Activated T-cell treated with anti-CD3 and anti-CD28 coated beads, Interleukin-2, amount 50 U/mL, for 72 hours (primary cell): ENCODE measurements around the gene TELO2. TPM values are rescaled to one million over a fixed set of nuclear protein-coding genes. Genes with fewer than 3 reads are reported as not detected.
"Not testable (repeated sequence)": the region's sequence is repeated elsewhere in the genome, so short reads cannot be mapped to it uniquely, and the experiment has no call there.

Experiments
- ATAC-seq, 2 donors: fragments of 150-1000 bp; cut with Tn5 transposase; replicated peaks in 1 of 2; 2 replicates each; pipeline ENCODE4 v1.10.0; 2021; ENCODE audit warnings: moderate library complexity in 2 of 2, mild to moderate bottlenecking in 1 of 2
- DNase-seq, 2 donors: peaks; one replicate each; pipeline ENCODE4 v3.0.0; 2021 to 2022; ENCODE audit warnings: mixed read lengths in 1 of 2
- H3K27ac Mint-ChIP-seq: one replicate; pipeline ENCODE4 v1.8.0; 2022; ENCODE audit warnings: mild to moderate bottlenecking, moderate library complexity, mixed read lengths
- H3K27me3 Mint-ChIP-seq: one replicate; pipeline ENCODE4 v1.8.0; 2022; ENCODE audit warnings: low read depth, mixed read lengths
- H3K36me3 Mint-ChIP-seq, 2 donors: one replicate each; pipeline ENCODE4 v1.8.0; 2022; ENCODE audit warnings: mixed read lengths in 2 of 2, mild to moderate bottlenecking in 1 of 2; ENCODE audit not compliant: insufficient read depth in 2 of 2
- H3K4me1 Mint-ChIP-seq: one replicate; pipeline ENCODE4 v1.8.0; 2022; ENCODE audit warnings: low read depth, mixed read lengths
- H3K4me3 Mint-ChIP-seq, 2 donors: one replicate each; pipeline ENCODE4 v1.8.0; 2022; ENCODE audit warnings: mild to moderate bottlenecking in 2 of 2, mixed read lengths in 2 of 2, moderate library complexity in 2 of 2
- H3K9me3 Mint-ChIP-seq, 2 donors: one replicate each; pipeline ENCODE4 v1.8.0; 2022; ENCODE audit warnings: mixed read lengths in 2 of 2
- total RNA-seq, 2 donors: library from RNA; stranded (reverse); gene quantifications; one replicate each; pipeline ENCODE4 v1.2.3, GENCODE V29; 2022

Gene TELO2
- total RNA-seq, 2 donors from 2014 or later = 28.6 to 34.7 TPM

DNA sequence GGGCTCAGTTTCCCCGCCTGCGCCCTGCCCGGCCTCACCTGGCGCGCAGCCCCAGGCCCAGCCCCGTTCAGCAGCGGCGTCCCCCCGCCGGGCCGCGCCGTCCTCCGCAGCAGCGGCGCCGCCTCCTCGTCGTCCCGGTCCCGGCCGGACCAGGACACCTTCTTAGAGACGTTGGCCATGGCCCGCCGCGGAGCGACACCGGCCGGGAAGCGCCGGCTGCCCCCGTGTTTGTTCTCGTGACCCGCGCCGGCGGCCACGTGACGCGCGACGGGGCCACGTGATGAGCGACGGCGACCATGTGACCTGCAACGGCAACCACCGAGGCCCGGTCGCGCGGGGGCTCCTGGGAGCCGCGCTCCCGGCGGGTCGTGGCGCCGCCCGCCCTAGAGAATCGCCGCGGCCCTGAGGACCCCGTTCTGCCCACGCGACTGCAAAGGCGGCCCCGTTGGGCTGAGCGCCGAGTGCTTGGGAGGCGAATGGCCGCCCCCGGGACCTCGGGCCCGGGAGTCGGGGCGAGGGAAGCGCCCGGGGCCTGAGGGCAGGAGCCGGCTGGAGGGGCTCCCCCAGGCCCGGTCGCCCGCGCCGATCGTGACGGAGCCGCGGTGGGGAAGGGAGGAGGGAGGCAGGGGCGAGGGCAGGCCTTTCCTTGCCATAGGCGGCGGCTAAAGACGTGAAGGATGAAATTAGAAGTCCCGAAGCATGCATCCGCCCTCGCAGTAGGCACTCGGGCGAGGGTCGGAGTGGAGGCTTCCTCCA, 18.2 kb upstream of the TELO2 start, which contains the start of gene CLCN7:
Gene CLCN7, minus strand, starts transcription at position 233 of the 756 bp plus-strand sequence. Its CDS starts 54 bp downstream, at position 179.
- no peaks in the 10 kb centered on the region for H3K36me3 Mint-ChIP-seq
- no peaks in the 10 kb centered on the region for H3K27me3 Mint-ChIP-seq
- peak within 1 kb of the TSS; percentile 86 for H3K27ac Mint-ChIP-seq
- no peaks in the 10 kb centered on the region for H3K9me3 Mint-ChIP-seq
- peak within 1 kb of the TSS; percentile 87 to 90 for H3K4me3 Mint-ChIP-seq
- DNase-seq (peak; percentile 93), ATAC-seq (peak; percentile 96)
- peaks cover 44% of the 10 kb centered on the region for H3K4me1 Mint-ChIP-seq

DNA sequence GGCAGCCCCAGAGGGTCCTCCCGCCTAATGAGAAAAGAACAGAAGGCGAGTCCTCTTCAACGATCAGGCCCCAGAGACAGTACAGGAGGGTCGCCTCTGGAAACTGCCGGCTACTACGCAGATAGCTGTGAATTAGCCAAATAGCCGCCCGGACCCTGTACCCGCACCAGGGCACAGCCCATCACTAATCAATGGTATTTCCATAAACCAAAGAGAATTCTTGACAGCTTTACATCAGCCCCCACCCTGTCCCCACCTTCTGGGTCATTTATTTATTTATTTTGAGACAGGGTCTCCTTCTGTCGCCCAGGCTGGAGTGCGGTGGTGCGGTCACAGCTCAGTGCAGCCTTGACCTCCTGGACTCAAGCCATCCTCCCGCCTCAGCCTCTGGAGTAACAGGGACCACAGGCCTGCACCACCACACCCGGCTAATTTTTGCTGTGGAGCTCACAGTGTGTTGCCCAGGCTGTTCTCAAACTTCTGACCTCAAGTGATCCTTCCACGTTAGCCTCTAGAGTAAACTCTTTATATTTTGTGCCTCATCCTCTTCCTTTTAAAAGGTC, 17.5 kb upstream of the TELO2 start:
- peaks cover 37% of the 10 kb centered on the region for H3K4me1 Mint-ChIP-seq

DNA sequence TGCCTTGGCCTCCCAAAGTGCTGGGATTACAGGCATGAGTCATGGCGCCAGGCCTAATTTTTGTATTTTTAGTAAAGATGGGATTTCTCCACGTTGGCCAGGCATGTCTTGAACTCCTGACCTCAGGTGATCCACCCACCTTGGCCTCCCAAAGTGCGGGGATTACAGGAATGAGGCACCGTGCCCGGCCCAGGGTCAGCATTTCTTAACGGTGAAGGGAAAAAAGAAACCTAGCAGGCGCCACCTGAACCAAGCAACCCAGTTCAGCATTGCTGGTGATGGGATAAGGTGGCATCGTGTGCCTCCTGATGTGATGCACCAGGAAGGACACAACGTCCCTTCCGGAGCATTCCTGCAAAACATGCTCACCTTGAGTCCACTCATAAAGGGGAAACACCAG, 16.1 kb upstream of the TELO2 start:
- H3K36me3 Mint-ChIP-seq = no peaks in the 10 kb centered on the region
- ATAC-seq (no peak), DNase-seq (no peak)
- no peaks in the 10 kb centered on the region for H3K27me3 Mint-ChIP-seq
- no peak overlapping the region for H3K4me3 Mint-ChIP-seq
- no peaks in the 10 kb centered on the region for H3K9me3 Mint-ChIP-seq
- peaks cover 26% of the 10 kb centered on the region for H3K4me1 Mint-ChIP-seq
- no peak overlapping the region for H3K27ac Mint-ChIP-seq

More for the DNA sequence above, 17.5 kb upstream of the TELO2 start:
- Mint-ChIP-seq H3K9me3 (no peaks in the 10 kb centered on the region), H3K4me3 (peak overlapping the region; percentile 87 to 90), H3K36me3 (no peaks in the 10 kb centered on the region), H3K27me3 (no peaks in the 10 kb centered on the region), H3K27ac (peak overlapping the region; percentile 86)
- ATAC-seq (no peak), DNase-seq (no peak)

DNA sequence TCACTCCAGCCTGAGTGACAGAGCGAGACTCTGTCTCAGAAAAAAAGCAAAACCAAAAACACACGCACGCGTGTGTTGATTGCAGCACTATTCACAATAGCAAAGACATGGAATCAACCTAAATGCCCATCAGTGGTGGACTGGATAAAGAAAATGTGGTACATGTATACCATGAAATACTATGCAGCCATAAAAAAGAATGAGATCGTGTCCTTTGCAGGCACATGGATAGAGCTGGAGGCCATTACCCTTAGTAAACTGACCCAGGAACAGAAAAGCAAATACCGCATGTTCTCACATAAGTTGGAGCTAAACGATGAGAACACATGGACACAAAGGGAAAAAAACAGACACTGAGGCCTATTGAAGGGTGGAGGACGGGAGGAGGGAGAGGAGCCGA, 14.2 kb upstream of the TELO2 start:
- not testable (repeated sequence) for H3K9me3 Mint-ChIP-seq, H3K36me3 Mint-ChIP-seq, ATAC-seq, H3K4me1 Mint-ChIP-seq, H3K4me3 Mint-ChIP-seq, H3K27me3 Mint-ChIP-seq, H3K27ac Mint-ChIP-seq, DNase-seq

DNA sequence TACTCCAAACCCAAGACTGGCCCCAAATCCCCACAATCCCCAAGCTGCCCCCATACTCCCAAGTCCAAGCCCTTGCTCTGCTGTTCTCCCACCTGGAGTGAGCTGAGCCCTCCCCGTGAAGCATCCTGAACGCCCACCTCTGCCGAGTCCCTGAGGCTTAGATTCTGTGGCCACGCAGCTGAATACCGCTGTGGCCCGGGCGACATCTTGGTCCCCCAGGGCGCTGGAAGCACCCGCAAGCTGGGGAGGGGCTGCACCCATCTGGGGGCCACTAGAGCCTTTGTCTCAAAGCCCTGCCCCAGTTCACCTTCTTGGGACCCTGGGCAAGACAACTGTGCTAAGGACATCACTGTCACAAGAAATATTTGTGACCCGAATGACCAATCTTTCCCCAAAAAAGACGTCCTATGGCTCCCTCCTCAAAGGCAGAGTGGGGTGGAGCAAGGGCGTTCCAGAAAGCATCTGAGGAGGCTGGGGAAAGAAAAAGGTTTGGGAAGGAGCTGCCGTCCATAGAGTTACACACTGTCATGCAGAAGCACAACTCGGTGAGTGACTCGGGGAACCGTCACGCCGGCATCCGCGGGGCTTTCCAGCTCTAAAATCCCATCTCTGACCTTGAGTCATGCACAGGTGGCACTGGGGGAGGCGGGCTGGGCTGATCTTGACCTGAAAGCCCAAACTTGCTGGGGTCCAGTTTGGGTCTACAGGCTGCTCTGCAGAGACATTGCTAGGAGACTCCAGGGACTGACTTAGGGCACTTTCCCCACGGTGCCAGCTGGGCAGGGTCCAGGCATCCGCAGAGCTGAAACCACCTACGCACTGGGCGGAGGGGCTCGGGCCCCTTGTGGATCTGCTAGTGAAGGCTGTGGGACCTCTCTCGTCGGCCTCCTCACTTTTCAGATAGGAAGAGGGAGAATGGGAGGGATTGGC, 11.0 kb upstream of the TELO2 start:
- no peaks in the 10 kb centered on the region for H3K36me3 Mint-ChIP-seq
- H3K9me3 Mint-ChIP-seq = no peaks in the 10 kb centered on the region
- H3K4me1 Mint-ChIP-seq = no peaks in the 10 kb centered on the region
- no peak for DNase-seq
- ATAC-seq = no peak
- no peak overlapping the region for H3K4me3 Mint-ChIP-seq
- H3K27ac Mint-ChIP-seq = no peak overlapping the region
- no peaks in the 10 kb centered on the region for H3K27me3 Mint-ChIP-seq

DNA sequence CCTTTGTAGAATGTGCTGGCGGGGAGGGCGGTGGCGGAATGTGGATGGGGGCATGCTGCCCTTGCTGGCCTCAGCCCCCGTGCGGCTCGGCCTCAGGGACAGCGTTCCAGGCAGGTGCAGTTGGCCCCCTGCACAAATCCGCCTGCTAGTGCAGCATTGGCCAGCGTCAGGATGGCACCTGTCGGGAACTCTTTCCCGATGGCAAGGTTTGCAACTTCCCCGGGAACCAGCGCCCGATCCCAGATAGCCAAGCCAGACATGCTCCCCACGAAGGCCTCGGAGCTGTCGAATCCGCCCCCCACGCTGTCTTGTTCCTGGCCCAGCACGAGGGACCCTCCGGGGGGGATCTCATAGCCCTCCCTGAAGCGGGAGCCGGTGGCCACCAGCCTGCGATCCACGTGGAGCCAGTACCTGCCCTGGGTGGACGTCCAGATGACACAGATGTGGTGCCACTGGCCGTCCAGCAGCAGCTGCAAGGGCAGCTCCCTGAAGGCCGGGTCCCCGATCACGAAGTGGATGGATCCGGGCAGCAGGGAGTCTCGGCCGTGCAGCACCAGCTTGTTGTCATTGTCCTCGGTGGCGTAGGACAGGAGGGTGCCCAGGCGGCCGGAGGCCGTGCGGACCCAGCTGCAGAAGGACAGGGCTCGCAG, 7.2 kb upstream of the TELO2 start:
- Mint-ChIP-seq H3K4me3 (no peak overlapping the region), H3K36me3 (no peaks in the 10 kb centered on the region), H3K27me3 (no peaks in the 10 kb centered on the region), H3K4me1 (no peaks in the 10 kb centered on the region), H3K9me3 (no peaks in the 10 kb centered on the region), H3K27ac (no peak overlapping the region)
- DNase-seq (no peak), ATAC-seq (no peak)

DNA sequence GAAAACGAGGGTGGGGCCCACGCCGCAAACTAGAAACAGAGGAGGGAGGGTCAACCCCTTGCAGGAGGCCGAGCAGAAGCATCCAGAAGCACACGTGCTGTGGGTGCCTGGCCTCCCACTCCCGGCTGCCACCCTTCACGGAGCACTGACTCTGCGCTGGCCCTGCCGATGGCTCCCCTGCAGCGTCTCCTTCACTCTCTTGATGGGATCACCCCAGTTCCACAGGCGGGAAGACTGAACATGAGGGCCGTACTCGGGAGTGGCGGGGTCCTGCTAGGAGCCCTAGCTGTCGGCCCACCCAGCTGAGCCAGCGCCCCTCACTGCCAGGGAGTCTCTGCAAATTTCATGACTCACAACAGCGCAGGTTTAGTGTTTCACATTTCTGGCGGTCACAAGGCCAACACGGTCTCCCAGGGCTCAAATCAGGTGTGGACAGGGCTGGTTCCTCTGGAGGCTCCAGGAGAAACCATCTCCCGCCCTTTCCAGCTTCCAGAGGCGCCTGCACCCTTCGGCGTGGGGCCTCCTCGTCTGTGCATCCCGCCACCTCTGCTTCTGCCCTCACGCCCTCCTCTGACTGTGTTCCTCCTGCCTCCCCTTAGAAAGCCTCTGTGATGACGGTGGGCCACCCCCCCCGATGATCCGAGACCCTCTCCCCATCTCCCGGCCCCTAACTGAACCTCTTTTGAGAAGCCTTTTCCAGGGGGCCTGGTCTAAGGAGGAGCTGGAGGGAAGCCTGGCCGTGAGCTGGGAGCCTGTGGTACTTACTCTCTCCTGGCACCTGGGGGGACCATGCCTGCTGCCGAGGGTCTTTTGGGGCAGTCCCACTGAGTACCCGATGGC, 6.4 kb upstream of the TELO2 start:
- ATAC-seq = no peak
- H3K36me3 Mint-ChIP-seq = no peaks in the 10 kb centered on the region
- H3K27ac Mint-ChIP-seq = no peak overlapping the region
- no peaks in the 10 kb centered on the region for H3K4me1 Mint-ChIP-seq
- no peak for DNase-seq
- no peaks in the 10 kb centered on the region for H3K27me3 Mint-ChIP-seq
- H3K4me3 Mint-ChIP-seq = no peak overlapping the region
- H3K9me3 Mint-ChIP-seq = no peaks in the 10 kb centered on the region

DNA sequence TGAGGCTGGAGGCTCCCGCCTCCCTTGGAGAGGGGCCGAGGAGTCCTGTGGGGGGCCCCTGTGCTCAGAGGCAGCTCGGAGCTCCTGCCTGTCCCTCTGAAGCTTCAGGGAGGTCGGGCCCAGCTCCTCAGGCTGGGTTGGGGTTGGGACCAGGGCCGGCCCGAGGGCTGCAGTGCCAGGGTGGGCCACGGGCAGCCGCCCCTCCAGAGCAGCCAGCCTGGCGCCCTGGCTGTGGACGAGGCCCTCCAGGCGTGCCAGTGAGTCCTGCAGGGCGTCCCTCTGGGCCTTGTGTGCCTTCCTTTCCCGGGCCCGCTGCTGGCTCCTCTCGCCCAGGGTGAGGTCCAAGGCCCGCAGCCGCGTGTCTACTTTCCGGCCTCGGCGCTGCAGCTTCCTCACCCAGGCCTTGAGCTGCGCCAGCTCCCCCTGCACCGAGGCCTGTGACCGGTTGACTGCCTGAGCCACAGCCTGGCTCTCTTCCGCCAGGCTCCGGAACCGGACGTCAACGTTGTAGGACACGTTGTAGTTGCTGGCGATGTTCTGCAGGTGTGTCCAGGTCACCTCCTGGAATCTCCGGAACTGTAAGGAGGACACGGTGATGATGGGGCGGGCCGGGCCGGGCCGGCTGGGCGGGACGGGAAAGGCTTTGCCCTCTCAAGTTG, 5.6 kb upstream of the TELO2 start:
- no peaks in the 10 kb centered on the region for H3K9me3 Mint-ChIP-seq
- no peak overlapping the region for H3K27ac Mint-ChIP-seq
- ATAC-seq (no peak), DNase-seq (no peak)
- no peaks in the 10 kb centered on the region for H3K36me3 Mint-ChIP-seq
- no peak overlapping the region for H3K4me3 Mint-ChIP-seq
- peaks cover 6% of the 10 kb centered on the region for H3K4me1 Mint-ChIP-seq
- H3K27me3 Mint-ChIP-seq = no peaks in the 10 kb centered on the region

DNA sequence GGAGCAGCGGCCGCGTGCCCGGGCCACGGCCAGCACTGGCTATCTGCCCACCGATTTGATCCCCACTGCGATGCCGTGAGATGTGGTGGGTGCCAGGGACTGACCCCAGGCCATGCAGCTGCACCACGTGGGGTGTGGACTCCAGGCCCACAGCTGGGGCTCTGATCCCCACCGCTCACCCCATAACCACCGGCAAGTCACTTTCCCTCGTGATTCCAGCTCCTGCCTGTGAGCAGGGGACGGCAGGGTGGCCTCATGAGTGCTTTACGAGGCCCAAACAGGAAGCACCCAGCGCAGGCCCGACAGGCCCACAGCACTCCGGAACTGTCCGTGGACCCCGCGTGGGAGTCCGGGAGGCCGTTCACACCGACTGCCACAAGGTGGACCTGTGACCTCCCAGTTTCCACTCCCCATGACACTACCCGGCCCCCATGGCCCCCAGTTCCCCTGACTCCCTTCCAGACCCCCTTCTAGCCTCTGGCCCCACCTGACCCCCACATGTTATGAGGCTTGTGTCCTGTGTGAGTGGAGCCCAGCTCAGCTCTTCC, 5.0 kb upstream of the TELO2 start:
- Mint-ChIP-seq H3K36me3 (peaks cover 0 to 2% of the 10 kb centered on the region in 2 donors), H3K27ac (no peak overlapping the region), H3K4me1 (peaks cover 11% of the 10 kb centered on the region), H3K27me3 (no peaks in the 10 kb centered on the region), H3K4me3 (no peak overlapping the region), H3K9me3 (no peaks in the 10 kb centered on the region)
- no peak for ATAC-seq
- no peak for DNase-seq

DNA sequence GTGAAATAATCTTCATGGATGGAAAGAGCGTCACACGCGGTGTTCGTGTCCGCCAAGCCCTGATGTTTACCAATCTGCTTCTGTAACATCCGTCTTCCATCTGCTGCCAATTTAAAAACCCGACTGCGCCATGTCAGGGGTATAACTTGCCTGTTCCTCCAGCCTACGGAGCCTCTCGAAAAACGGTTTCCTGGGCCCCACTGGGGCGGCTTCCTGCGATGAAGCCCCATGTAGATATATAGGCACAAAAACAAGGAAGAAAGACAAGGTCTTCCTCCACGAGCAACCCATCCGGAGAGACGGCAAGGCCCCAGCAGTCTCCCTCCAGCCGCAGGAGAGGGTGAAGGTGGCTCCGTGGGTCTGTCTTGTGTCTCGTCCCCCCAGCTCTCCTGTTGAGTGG, 4.5 kb upstream of the TELO2 start, which contains the start of gene PTX4:
Gene PTX4, minus strand, starts transcription at position 326 of the 400 bp plus-strand sequence. Its CDS starts 35 bp downstream, at position 291.
- Mint-ChIP-seq H3K4me3 (no peak within 1 kb of the TSS), H3K27me3 (no peaks in the 10 kb centered on the region), H3K36me3 (peaks cover 0 to 2% of the 10 kb centered on the region in 2 donors), H3K9me3 (no peaks in the 10 kb centered on the region), H3K4me1 (peaks cover 11% of the 10 kb centered on the region), H3K27ac (no peak within 1 kb of the TSS)
- ATAC-seq = no peak
- no peak for DNase-seq

DNA sequence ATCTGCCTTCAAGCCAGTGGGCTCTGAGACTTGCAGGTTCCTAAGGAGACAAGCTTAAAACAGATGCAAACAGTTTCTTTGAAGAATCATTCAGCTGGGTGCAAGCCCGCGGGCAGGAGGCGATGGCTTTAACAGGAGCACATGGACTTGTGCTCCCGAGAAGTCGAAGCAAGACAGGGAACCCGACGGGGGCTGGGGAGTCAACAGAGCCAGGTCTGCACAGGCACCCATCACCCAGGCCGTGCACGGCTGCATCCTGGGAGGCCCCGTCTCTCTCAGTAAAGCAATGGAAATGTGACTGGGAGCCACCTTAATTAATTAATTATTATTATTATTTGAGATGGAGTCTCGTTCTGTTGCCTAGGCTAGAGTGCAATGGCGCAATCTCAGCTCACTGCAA, 4.1 kb upstream of the TELO2 start:
- H3K4me1 Mint-ChIP-seq = peaks cover 11% of the 10 kb centered on the region
- H3K27ac Mint-ChIP-seq = no peak overlapping the region
- DNase-seq (no peak), ATAC-seq (no peak)
- peaks cover 0 to 2% of the 10 kb centered on the region in 2 donors for H3K36me3 Mint-ChIP-seq
- no peak overlapping the region for H3K4me3 Mint-ChIP-seq
- no peaks in the 10 kb centered on the region for H3K27me3 Mint-ChIP-seq
- no peaks in the 10 kb centered on the region for H3K9me3 Mint-ChIP-seq
